Stimulated activated naive B cell treated with anti-CD40 and anti-IgM and Interleukin-4, amounts not matched to agents 10 μg/mL and 1 μg/mL and 100 μg/mL, for 72 hours (primary cell): ENCODE measurements around the gene ANO6.
"Not testable (repeated sequence)": the region's sequence is repeated elsewhere in the genome, so short reads cannot be mapped to it uniquely, and the experiment has no call there.

Source experiments
- ATAC-seq, 2 donors: fragments of 150-1000 bp; cut with Tn5 transposase; replicated peaks; 2 replicates each; pipeline ENCODE4 v1.10.0; 2021; ENCODE audit warnings: moderate library complexity in 1 of 2
- DNase-seq: peaks from one replicate; pipeline ENCODE4 v3.0.0; 2021
- H3K27ac Mint-ChIP-seq: one replicate; pipeline ENCODE4 v1.8.0; 2022; ENCODE audit warnings: mild to moderate bottlenecking, mixed read lengths
- H3K27me3 Mint-ChIP-seq, 2 donors: one replicate each; pipeline ENCODE4 v1.8.0; 2022; ENCODE audit warnings: mixed read lengths in 2 of 2
- H3K36me3 Mint-ChIP-seq, 2 donors: one replicate each; pipeline ENCODE4 v1.8.0; 2022; ENCODE audit warnings: mixed read lengths in 2 of 2, mild to moderate bottlenecking in 1 of 2
- H3K4me1 Mint-ChIP-seq, 2 donors: one replicate each; pipeline ENCODE4 v1.8.0; 2022; ENCODE audit warnings: mixed read lengths in 2 of 2, mild to moderate bottlenecking in 1 of 2
- H3K4me3 Mint-ChIP-seq, 2 donors: one replicate each; pipeline ENCODE4 v1.8.0; 2022; ENCODE audit warnings: mild to moderate bottlenecking in 2 of 2, mixed read lengths in 2 of 2, moderate library complexity in 1 of 2
- H3K9me3 Mint-ChIP-seq, 2 donors: one replicate each; pipeline ENCODE4 v1.8.0; 2022; ENCODE audit warnings: mixed read lengths in 2 of 2, mild to moderate bottlenecking in 1 of 2

The ANO6 gene

GRCh38 chr12:45236383-45236782 is 20.5 kb downstream of the ANO6 start:
- H3K27ac Mint-ChIP-seq, ATAC-seq, DNase-seq, H3K27me3 Mint-ChIP-seq, H3K4me3 Mint-ChIP-seq, H3K9me3 Mint-ChIP-seq: not testable (repeated sequence)
- peaks cover 0 to 11% of the 10 kb centered on the region in 2 donors for H3K36me3 Mint-ChIP-seq
- peaks cover 18 to 50% of the 10 kb centered on the region in 2 donors for H3K4me1 Mint-ChIP-seq

- H3K4me3 Mint-ChIP-seq: no peak overlapping the region
- H3K27me3 Mint-ChIP-seq: no peaks in the 10 kb centered on the region
- DNase-seq (no peak), ATAC-seq (no peak)
- H3K27ac Mint-ChIP-seq: no peak overlapping the region
- H3K4me1 Mint-ChIP-seq: peaks cover 18 to 32% of the 10 kb centered on the region in 2 donors
- H3K36me3 Mint-ChIP-seq: peaks cover 4 to 8% of the 10 kb centered on the region in 2 donors
- no peaks in the 10 kb centered on the region for H3K9me3 Mint-ChIP-seq
Observed at GRCh38 chr12:45242180-45242579, 26.3 kb downstream of the ANO6 start.

GRCh38 chr12:45243963-45244362 is 28.1 kb downstream of the ANO6 start:
- DNase-seq: no peak
- H3K36me3 Mint-ChIP-seq: peaks cover 7 to 11% of the 10 kb centered on the region in 2 donors
- H3K4me3 Mint-ChIP-seq: peak overlapping the region; percentile 37 to 40
- no peak for ATAC-seq
- peak overlapping the region; percentile 10 for H3K27ac Mint-ChIP-seq
- peaks cover 0 to 2% of the 10 kb centered on the region in 2 donors for H3K9me3 Mint-ChIP-seq
- H3K27me3 Mint-ChIP-seq: no peaks in the 10 kb centered on the region
- H3K4me1 Mint-ChIP-seq: peaks cover 16 to 27% of the 10 kb centered on the region in 2 donors

GRCh38 chr12:45244561-45245343 is 28.9 kb downstream of the ANO6 start:
- H3K9me3 Mint-ChIP-seq: peaks cover 0 to 2% of the 10 kb centered on the region in 2 donors
- no peak for DNase-seq
- H3K36me3 Mint-ChIP-seq: peaks cover 7 to 11% of the 10 kb centered on the region in 2 donors
- no peak overlapping the region for H3K27ac Mint-ChIP-seq
- peaks cover 13 to 19% of the 10 kb centered on the region in 2 donors for H3K4me1 Mint-ChIP-seq
- no peak overlapping the region for H3K4me3 Mint-ChIP-seq
- no peaks in the 10 kb centered on the region for H3K27me3 Mint-ChIP-seq
- peak in 1 of 2 donors; percentile 61 for ATAC-seq

- no peak overlapping the region for H3K4me3 Mint-ChIP-seq
- H3K36me3 Mint-ChIP-seq: peaks cover 7 to 8% of the 10 kb centered on the region in 2 donors
- peaks cover 0 to 2% of the 10 kb centered on the region in 2 donors for H3K9me3 Mint-ChIP-seq
- H3K27ac Mint-ChIP-seq: no peak overlapping the region
- ATAC-seq (no peak), DNase-seq (no peak)
- peaks cover 9 to 13% of the 10 kb centered on the region in 2 donors for H3K4me1 Mint-ChIP-seq
- H3K27me3 Mint-ChIP-seq: no peaks in the 10 kb centered on the region
Observed at GRCh38 chr12:45246236-45246635, 30.3 kb downstream of the ANO6 start.

- ATAC-seq (no peak), DNase-seq (no peak)
- H3K9me3 Mint-ChIP-seq: peaks cover 0 to 2% of the 10 kb centered on the region in 2 donors
- no peak overlapping the region for H3K27ac Mint-ChIP-seq
- peaks cover 4 to 6% of the 10 kb centered on the region in 2 donors for H3K36me3 Mint-ChIP-seq
- H3K4me1 Mint-ChIP-seq: peaks cover 8 to 11% of the 10 kb centered on the region in 2 donors
- no peaks in the 10 kb centered on the region for H3K27me3 Mint-ChIP-seq
- no peak overlapping the region for H3K4me3 Mint-ChIP-seq
Observed at GRCh38 chr12:45247589-45247988, 31.7 kb downstream of the ANO6 start.

GRCh38 chr12:45248095-45248494 is 32.2 kb downstream of the ANO6 start:
- Mint-ChIP-seq H3K9me3 (peaks cover 0 to 2% of the 10 kb centered on the region in 2 donors), H3K4me1 (peaks cover 8 to 11% of the 10 kb centered on the region in 2 donors)
- no peak for DNase-seq

GRCh38 chr12:45254254-45254653 is 38.4 kb downstream of the ANO6 start:
- ATAC-seq (no peak), DNase-seq (no peak)
- no peaks in the 10 kb centered on the region for H3K27me3 Mint-ChIP-seq
- H3K4me3 Mint-ChIP-seq: no peak overlapping the region
- peaks cover 14 to 16% of the 10 kb centered on the region in 2 donors for H3K4me1 Mint-ChIP-seq
- no peak overlapping the region for H3K27ac Mint-ChIP-seq
- no peaks in the 10 kb centered on the region for H3K9me3 Mint-ChIP-seq
- H3K36me3 Mint-ChIP-seq: peaks cover 4 to 7% of the 10 kb centered on the region in 2 donors

More at GRCh38 chr12:45248095-45248494, 32.2 kb downstream of the ANO6 start:
- no peak for ATAC-seq
- H3K27ac Mint-ChIP-seq: no peak overlapping the region
- no peak overlapping the region for H3K4me3 Mint-ChIP-seq
- peaks cover 4 to 6% of the 10 kb centered on the region in 2 donors for H3K36me3 Mint-ChIP-seq
- no peaks in the 10 kb centered on the region for H3K27me3 Mint-ChIP-seq

GRCh38 chr12:45256721-45257120 is 40.8 kb downstream of the ANO6 start:
- ATAC-seq: no peak
- Mint-ChIP-seq H3K27me3 (no peaks in the 10 kb centered on the region), H3K9me3 (no peaks in the 10 kb centered on the region), H3K36me3 (peaks cover 4 to 7% of the 10 kb centered on the region in 2 donors), H3K27ac (no peak overlapping the region), H3K4me3 (no peak overlapping the region), H3K4me1 (peaks cover 15 to 16% of the 10 kb centered on the region in 2 donors)
- no peak for DNase-seq

- Mint-ChIP-seq H3K27me3 (no peaks in the 10 kb centered on the region), H3K4me3 (no peak overlapping the region), H3K9me3 (no peaks in the 10 kb centered on the region), H3K4me1 (peaks cover 15 to 16% of the 10 kb centered on the region in 2 donors), H3K27ac (peak overlapping the region; percentile 15), H3K36me3 (peaks cover 4 to 7% of the 10 kb centered on the region in 2 donors)
- ATAC-seq: peak; percentile 78 to 87
- no peak for DNase-seq
Observed at GRCh38 chr12:45257185-45257930, 41.5 kb downstream of the ANO6 start.

GRCh38 chr12:45259675-45260074 is 43.8 kb downstream of the ANO6 start:
- DNase-seq (no peak), ATAC-seq (no peak)
- H3K27ac Mint-ChIP-seq: no peak overlapping the region
- no peak overlapping the region for H3K4me3 Mint-ChIP-seq
- no peaks in the 10 kb centered on the region for H3K27me3 Mint-ChIP-seq
- peaks cover 0 to 4% of the 10 kb centered on the region in 2 donors for H3K36me3 Mint-ChIP-seq
- H3K4me1 Mint-ChIP-seq: peaks cover 10 to 14% of the 10 kb centered on the region in 2 donors
- H3K9me3 Mint-ChIP-seq: no peaks in the 10 kb centered on the region

GRCh38 chr12:45260104-45260815 is 44.4 kb downstream of the ANO6 start:
- Mint-ChIP-seq H3K27ac (no peak overlapping the region), H3K4me3 (no peak overlapping the region)

GRCh38 chr12:45260854-45261253 is 45.0 kb downstream of the ANO6 start:
- DNase-seq (no peak), ATAC-seq (no peak)
- no peaks in the 10 kb centered on the region for H3K9me3 Mint-ChIP-seq
- H3K4me3 Mint-ChIP-seq: no peak overlapping the region
- peaks cover 0 to 4% of the 10 kb centered on the region in 2 donors for H3K36me3 Mint-ChIP-seq
- no peak overlapping the region for H3K27ac Mint-ChIP-seq
- H3K4me1 Mint-ChIP-seq: peaks cover 10 to 14% of the 10 kb centered on the region in 2 donors
- H3K27me3 Mint-ChIP-seq: no peaks in the 10 kb centered on the region

More at GRCh38 chr12:45260104-45260815, 44.4 kb downstream of the ANO6 start:
- no peak for ATAC-seq
- H3K36me3 Mint-ChIP-seq: peaks cover 0 to 4% of the 10 kb centered on the region in 2 donors
- H3K4me1 Mint-ChIP-seq: peaks cover 10 to 14% of the 10 kb centered on the region in 2 donors
- DNase-seq: no peak
- no peaks in the 10 kb centered on the region for H3K9me3 Mint-ChIP-seq
- no peaks in the 10 kb centered on the region for H3K27me3 Mint-ChIP-seq

- H3K27me3 Mint-ChIP-seq: not testable (repeated sequence)
Observed at GRCh38 chr12:45262185-45262584, 46.3 kb downstream of the ANO6 start.

More at GRCh38 chr12:45262185-45262584, 46.3 kb downstream of the ANO6 start:
- not testable (repeated sequence) for DNase-seq, H3K4me3 Mint-ChIP-seq, H3K9me3 Mint-ChIP-seq, H3K27ac Mint-ChIP-seq, ATAC-seq, H3K36me3 Mint-ChIP-seq
- H3K4me1 Mint-ChIP-seq: peaks cover 5 to 11% of the 10 kb centered on the region in 2 donors
